HG03060 (cell line): ENCODE results near the gene ENPP4.
"Not testable (repeated sequence)": the region's sequence is repeated elsewhere in the genome, so short reads cannot be mapped to it uniquely, and the experiment has no call there.

Experiments
- ATAC-seq: cut with Tn5 transposase; IDR thresholded peaks from one replicate; pipeline ENCODE4 v1.9.1; 2021; ENCODE audit warnings: low read depth, moderate number of reproducible peaks; ENCODE audit not compliant: unreplicated experiment

The ENPP4 gene

DNA sequence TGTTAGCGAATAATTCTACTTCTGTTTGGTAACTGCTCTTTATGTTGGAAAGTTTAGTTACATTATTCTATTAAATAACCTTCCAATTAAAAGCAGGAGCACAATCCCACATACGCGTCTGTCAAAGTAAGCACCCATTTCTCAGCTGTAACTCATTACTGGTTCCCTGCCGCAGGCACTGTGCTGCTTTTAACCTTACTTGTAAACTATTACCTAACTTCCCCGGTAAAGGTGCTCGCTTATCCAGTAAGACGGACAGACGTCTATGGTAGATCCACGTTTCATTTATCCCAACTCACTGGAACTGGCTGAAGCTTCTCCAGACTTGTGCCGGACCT, 529 bp upstream of the ENPP4 start:
- ATAC-seq: no peak

DNA sequence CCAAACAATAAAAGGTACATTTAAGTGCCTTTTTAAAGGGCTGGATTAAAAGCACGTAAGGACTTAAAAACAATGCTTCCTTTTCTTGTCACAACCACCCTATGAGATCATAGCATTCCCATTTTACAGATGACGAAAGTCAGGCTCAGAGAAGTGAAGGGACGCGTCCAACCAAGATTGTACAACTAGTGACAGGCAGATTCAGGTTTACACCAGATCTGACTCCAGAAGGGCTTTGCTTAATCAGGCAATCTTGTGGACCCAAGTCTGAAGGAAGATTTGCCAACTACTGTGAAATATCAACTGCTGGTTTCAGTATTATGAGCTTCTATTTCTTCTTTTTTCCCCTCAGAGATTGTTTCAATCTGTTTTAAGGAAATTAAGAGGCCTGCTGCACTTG, 877 bp downstream of the ENPP4 start:
- ATAC-seq: no peak

- not testable (repeated sequence) for ATAC-seq
Observed at GRCh38 chr6:46131291-46131690, 1.5 kb downstream of the ENPP4 start.

DNA sequence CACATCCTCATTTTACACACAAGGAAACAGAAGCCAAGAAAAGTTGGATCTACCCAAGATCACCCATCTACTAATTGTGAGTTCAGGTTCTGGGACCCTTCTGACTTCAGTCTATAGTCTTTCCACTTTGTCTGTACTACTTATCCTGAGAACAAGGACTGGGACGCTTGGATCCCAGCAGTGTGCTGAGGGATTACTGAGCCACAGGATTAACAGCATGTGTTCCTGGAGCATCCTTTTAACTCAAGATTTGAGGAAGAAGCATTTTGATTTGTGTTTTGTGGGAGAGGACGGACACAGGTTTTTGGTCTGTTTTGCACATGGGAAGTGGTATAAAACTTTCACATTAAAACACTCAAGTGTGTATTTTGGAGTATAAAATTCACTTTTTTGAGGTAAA, 4.4 kb downstream of the ENPP4 start:
- no peak for ATAC-seq

GRCh38 chr6:46135176-46135575, 5.4 kb downstream of the ENPP4 start:
- ATAC-seq: no peak

DNA sequence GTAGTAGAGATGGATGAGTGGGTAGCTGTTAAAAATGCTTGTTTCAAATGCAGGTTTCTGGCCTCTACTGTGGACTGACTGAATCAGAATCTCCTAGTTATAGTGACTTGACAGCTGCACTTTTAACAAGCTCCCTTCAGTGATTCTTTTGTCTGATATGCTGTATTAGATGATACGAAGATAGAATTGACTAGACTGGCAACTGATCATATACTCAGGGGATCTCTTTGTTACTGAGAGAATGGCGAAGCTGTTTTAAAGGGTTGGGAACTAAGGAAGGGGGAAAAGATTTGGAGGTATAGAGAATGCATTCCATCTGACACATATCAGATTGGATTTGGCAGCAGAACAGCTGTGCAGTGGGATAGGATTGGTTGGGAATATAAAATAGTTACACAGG, 7.0 kb downstream of the ENPP4 start:
- no peak for ATAC-seq

- ATAC-seq: peak; percentile 37
Observed at GRCh38 chr6:46137387-46137786, 7.6 kb downstream of the ENPP4 start.

- ATAC-seq: peak; percentile 77
Observed at GRCh38 chr6:46138281-46138680, 8.5 kb downstream of the ENPP4 start.

DNA sequence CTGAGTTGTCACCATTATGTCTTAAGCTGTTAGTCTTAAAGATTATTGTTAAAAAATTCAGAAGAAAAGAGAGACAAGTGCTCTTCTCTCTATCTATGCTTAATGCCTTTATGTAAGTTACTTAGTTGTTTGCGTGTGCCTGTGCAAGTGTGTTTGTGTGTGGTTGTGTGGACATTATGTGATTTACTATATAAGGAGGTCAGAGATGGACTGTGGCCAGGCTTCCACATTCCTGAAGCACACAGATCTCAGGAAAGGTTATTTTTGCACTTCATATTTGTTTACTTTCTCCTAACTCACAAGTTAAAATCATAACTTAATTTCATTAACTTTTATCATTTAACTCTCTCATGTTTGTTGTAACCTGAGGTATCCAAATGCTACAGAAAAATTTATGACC, 14.5 kb downstream of the ENPP4 start:
- ATAC-seq: no peak

DNA sequence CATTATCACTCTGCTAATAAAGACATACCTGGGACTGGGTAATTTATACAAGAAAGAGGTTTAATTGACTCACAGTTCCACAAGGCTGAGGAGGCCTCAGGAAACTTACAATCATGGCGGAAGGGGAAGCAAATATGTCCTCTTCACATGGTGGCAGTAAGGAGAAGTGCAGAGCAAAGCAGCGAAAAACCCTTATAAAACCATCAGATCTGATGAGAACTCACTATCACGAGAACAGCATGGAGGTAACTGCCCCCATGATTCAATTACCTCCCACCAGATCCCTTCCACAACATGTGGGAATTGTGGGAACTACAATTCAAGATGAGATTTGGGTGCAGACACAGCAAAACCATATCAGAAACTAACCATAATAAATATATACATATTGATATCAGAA, 19.3 kb downstream of the ENPP4 start:
- not testable (repeated sequence) for ATAC-seq

- no peak for ATAC-seq
Observed at GRCh38 chr6:46156701-46157100, 26.9 kb downstream of the ENPP4 start.

GRCh38 chr6:46159229-46159628, 29.4 kb downstream of the ENPP4 start:
- ATAC-seq: no peak

- ATAC-seq: no peak
Observed at GRCh38 chr6:46160102-46160501, 30.3 kb downstream of the ENPP4 start.

- peak; percentile 73 for ATAC-seq
Observed at GRCh38 chr6:46170357-46171289, 40.8 kb downstream of the ENPP4 start, which contains the start of gene ENPP5. ENPP5 (minus strand) TSS chr6:46170980; CDS start chr6:46168262, 2,718 bp downstream.

- no peak for ATAC-seq
Observed at GRCh38 chr6:46172176-46172575, 42.4 kb downstream of the ENPP4 start.

DNA sequence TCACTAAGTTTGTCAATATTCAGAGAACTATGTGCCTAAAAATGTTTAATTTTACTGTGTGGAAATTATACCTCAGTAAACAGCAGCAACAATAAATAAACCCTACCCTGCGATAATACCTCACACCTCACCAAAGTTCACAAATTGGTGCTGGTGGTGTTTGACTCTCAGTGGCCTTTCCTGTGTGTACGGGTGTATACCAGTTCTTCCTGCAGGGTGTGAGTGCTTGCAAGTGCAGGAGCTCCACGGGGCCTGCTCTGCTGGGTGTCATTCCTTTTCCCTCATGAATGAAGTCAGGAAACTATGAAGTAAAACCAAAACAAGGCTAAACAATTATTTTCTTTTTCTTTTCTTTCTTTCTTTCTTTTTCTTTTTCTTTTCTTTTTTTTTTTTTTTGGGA, 45.1 kb downstream of the ENPP4 start:
- no peak for ATAC-seq

DNA sequence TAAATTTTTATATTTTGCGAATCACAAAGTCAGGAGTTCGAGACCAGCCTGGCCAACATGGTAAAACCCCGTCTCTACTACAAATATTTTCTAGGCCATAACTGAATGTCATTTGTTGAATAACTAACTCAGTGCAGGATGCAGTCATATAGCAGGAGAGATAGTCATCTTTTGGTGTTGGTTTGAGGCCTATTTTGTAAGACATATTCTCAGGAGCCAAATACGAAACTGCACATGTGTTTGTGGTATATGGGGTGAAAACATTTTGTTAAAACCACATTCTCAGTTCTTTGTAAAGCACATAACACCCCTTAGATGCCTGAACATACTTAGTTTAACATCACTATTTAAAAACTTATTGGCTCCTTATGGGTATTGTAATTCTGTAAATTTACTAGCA, 45.7 kb downstream of the ENPP4 start:
- peak; percentile 66 for ATAC-seq

DNA sequence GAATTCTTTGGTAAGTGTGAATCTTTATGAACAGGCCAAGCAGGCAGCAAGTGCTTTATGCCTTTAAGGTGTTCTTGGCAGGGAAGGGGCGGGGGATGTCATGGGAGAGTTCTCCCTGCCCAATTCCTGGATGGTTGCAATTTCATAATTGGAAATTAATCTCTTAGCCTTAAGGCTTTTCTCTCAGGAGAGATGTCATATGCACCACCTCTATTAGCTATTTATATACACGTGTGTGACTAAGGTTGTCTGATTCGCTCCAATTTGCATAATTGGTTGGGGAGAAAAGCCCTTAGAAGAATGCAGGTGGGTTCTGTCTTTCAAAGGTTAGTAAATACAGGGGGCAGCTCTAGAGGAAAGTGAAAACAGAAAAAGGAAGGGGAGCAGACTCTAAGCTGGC, 46.2 kb downstream of the ENPP4 start:
- ATAC-seq: no peak

GRCh38 chr6:46184114-46184513, 54.3 kb downstream of the ENPP4 start:
- ATAC-seq: no peak

- no peak for ATAC-seq
Observed at GRCh38 chr6:46186583-46186982, 56.8 kb downstream of the ENPP4 start.

DNA sequence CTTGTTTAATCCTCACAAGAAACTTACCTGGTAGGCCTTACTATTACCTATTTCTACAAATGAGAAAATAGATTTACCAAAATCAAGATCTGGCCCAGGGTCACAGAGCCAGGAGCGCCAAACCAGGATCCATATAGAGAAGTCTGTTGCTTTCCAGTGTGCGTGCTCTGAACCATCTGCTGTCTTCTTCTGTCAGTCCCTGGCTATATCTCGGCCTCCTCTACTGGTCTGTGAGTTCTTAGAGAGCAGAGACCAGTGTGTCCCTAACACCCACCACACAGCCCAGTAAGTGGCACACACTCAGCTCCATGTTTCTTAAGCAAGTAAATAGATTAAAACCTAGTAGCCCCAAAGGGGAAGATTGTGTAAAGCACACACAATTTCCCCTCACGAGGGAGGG, 59.9 kb downstream of the ENPP4 start:
- ATAC-seq: no peak

DNA sequence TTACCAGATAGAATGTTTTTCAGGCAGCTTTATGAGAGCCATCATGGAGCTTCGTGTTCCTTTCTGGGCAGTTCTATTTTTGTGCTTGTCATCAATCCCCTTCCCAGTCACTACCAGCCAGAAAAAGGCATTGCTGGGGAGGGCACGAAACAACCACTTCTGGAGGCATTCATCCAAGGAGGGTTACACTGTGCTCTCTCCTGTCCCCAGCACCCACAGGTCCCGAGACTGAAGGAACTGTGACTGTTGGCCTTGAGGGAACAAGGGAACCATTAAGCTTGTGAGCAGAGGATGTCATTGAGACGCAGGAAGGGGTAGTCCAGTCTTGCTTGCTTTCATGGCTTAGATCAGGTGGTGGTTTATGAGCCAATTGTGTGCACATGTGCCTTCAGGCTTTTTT, 61.1 kb downstream of the ENPP4 start:
- no peak for ATAC-seq
